Right lobe of liver (tissue), 6 donors: ENCODE data around the gene ZFAND2B. TPM values are rescaled to one million over a fixed set of nuclear protein-coding genes. Genes with fewer than 3 reads are reported as not detected.

Source experiments
- ATAC-seq, 4 donors: fragments of 200-7000 bp; cut with Tn5 transposase; one replicate each; pipeline ENCODE4 v1.9.1; 2020; ENCODE audit warnings: mild to moderate bottlenecking in 4 of 4, moderate library complexity in 4 of 4
- DNase-seq, 3 donors: peaks; one replicate each; pipeline ENCODE4 v3.0.0-alpha.2; 2020
- H3K27ac ChIP-seq, 3 donors: fragments of 200-600 bp; one replicate each; pipeline ENCODE4 v1.8.0; 2022
- H3K27me3 ChIP-seq, 2 donors: fragments of 200-600 bp; one replicate each; pipeline ENCODE4 v1.8.0; 2022
- H3K36me3 ChIP-seq, 4 donors: fragments of 200-600 bp; sonication (generic) in 1 of 4; one replicate each; pipeline versions ENCODE4 v1.5.1 to v1.8.0; 2017 to 2022; ENCODE audit warnings: control low read depth in 1 of 4
- H3K4me1 ChIP-seq, 4 donors: fragments of 200-600 bp; sonication (generic) in 1 of 4; one replicate each; pipeline versions ENCODE4 v1.5.1 to v1.8.0; 2017 to 2022; ENCODE audit warnings: control low read depth in 1 of 4
- H3K4me3 ChIP-seq, 3 donors: fragments of 200-600 bp; one replicate each; pipeline ENCODE4 v1.8.0; 2022
- H3K9me3 ChIP-seq, 4 donors: fragments of 200-600 bp; sonication (generic) in 1 of 4; one replicate each; pipeline versions ENCODE4 v1.5.1 to v1.8.0; 2017 to 2022; ENCODE audit warnings: control low read depth in 1 of 4
- POLR2A ChIP-seq: fragments of 450-650 bp; IDR thresholded peaks from one replicate; pipeline ENCODE4 v1.6.1; 2017; ENCODE audit warnings: antibody characterized with exemption, mild to moderate bottlenecking
- WGBS: methylation state at CpG from one replicate; pipeline ENCODE4 v1.1.6; 2018; ENCODE audit warnings: low coverage, low lambda C conversion rate; ENCODE audit not compliant: insufficient coverage; ENCODE audit errors: missing lambda C conversion rate; 5-methylcytosine and 5-hydroxymethylcytosine counted together
- intact Hi-C, 2 donors: fragments of 100-400 bp; cut with DNase I; formaldehyde crosslinking; loops; one replicate each; pipeline versions ENCODE4 v1.11.2 to v1.14.1; 2022
- total RNA-seq, 6 experiments: library from RNA; depleted of rRNA in 2 of 6; stranded (reverse); fragments of >200 nt in 2 of 6; fragmentation: NEBNext Ultra II Directional in 3 of 6; extraction: Animal tissue kit (Norgen Biotek cat#: 25700) in 3 of 6; gene quantifications; one replicate each; pipeline versions ENCODE4 v1.1.0 to v1.2.4, GENCODE V29; 2016 to 2023
- TF ChIP-seq, protein P1 (sequence below), 4 donors: fragments of 200-600 bp in 3 of 4; fragments of 450-650 bp in 1 of 4; IDR thresholded peaks; one replicate each; pipeline versions ENCODE4 v1.5.1 to v1.8.0; 2016 to 2022; ENCODE audit warnings: antibody characterized with exemption in 4 of 4, mild to moderate bottlenecking in 2 of 4
- donor health status: DM: no; HTN: yes; CAD: no.
- donor health status: DM: no; HTN: no; CAD: no.
- donor health status: DM: no; HTN: no; CAD: no.
- donor health status: DM: no; HTN: yes; CAD: no.
- donor health status: DM: no; HTN: yes; CAD: no.

Gene ZFAND2B
- total RNA-seq, 6 experiments from 2014 or later: 20.7 to 32.3 (median 28.8) TPM

DNA sequence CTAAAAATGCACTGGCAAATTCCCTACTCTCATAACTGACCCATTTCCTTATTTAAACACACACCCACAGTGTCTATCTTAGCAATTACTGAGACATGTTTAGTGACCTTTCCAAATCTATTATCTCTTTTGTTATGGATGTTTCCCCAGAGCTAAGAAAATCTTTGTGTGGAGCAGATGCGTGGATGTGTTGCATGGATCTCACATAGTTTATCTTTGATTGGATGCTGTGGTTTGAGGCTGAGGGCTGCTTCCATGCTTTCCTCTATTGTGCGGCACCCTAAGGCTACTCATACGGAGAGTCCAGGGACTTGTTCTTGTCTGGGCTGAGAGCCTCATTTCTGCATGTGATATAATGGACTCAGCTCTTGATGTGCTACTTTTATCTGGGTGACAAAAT lies 27.7 kb downstream of the ZFAND2B start:
- Histone ChIP-seq H3K36me3 (peaks cover 0 to 69% (median 32%) of the 10 kb centered on the region in 4 donors), H3K27ac (no peak overlapping the region), H3K9me3 (no peaks in the 10 kb centered on the region), H3K4me1 (peaks cover 0 to 9% (median 3%) of the 10 kb centered on the region in 4 donors), H3K4me3 (no peak overlapping the region), H3K27me3 (no peaks in the 10 kb centered on the region)
- DNase-seq: no peak
- intact Hi-C loops: no loop called here
- ATAC-seq: no peak
- no peak for TF ChIP-seq POLR2A
- TF ChIP-seq, protein P1, sequence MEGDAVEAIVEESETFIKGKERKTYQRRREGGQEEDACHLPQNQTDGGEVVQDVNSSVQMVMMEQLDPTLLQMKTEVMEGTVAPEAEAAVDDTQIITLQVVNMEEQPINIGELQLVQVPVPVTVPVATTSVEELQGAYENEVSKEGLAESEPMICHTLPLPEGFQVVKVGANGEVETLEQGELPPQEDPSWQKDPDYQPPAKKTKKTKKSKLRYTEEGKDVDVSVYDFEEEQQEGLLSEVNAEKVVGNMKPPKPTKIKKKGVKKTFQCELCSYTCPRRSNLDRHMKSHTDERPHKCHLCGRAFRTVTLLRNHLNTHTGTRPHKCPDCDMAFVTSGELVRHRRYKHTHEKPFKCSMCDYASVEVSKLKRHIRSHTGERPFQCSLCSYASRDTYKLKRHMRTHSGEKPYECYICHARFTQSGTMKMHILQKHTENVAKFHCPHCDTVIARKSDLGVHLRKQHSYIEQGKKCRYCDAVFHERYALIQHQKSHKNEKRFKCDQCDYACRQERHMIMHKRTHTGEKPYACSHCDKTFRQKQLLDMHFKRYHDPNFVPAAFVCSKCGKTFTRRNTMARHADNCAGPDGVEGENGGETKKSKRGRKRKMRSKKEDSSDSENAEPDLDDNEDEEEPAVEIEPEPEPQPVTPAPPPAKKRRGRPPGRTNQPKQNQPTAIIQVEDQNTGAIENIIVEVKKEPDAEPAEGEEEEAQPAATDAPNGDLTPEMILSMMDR (IDR thresholded peaks at IDR 0.05): no peak
- WGBS: 89% methylated on average over 3 of the region's 3 CpGs

DNA sequence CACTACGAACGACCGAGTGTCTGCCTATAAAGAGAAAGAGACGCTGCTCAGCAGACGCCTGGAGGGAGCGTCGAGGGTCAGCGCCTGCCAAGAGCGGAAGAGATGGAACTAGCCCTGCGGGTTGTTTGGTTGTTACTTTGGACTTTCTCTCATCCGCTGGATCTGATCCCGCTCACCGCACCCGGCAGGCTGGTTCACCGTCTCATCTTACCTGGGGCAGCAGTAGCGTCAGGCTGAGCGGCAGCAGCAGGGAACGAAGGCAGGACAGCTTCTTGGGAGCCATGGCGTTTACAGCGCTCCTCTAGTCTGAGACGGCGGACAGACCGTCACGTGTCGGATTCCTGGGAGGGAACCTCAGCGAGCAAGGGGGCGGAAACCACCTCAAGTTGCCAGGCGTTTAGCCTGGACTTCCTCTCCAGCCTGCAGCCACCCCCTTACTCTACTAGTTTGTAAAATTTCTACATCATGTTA lies 36.7 kb downstream of the ZFAND2B start:
- Histone ChIP-seq H3K27me3 (no peaks in the 10 kb centered on the region), H3K27ac (peak overlapping the region in 2 of 3 donors; percentile 41 to 63), H3K36me3 (peaks cover 0 to 5% (median 2%) of the 10 kb centered on the region in 4 donors), H3K4me3 (peak overlapping the region in 2 of 3 donors; percentile 22 to 47), H3K9me3 (no peaks in the 10 kb centered on the region), H3K4me1 (peaks cover 2 to 30% (median 11%) of the 10 kb centered on the region in 4 donors)
- peak in 2 of 3 donors; percentile 61 to 74 for DNase-seq
- WGBS: 32% methylated on average over 8 of the region's 28 CpGs
- ATAC-seq: peak; percentile 58 to 66 (median 61)
- intact Hi-C loops: no loop called here
- no peak for TF ChIP-seq POLR2A
- TF ChIP-seq, protein P1 (IDR thresholded peaks at IDR 0.05): no peak

DNA sequence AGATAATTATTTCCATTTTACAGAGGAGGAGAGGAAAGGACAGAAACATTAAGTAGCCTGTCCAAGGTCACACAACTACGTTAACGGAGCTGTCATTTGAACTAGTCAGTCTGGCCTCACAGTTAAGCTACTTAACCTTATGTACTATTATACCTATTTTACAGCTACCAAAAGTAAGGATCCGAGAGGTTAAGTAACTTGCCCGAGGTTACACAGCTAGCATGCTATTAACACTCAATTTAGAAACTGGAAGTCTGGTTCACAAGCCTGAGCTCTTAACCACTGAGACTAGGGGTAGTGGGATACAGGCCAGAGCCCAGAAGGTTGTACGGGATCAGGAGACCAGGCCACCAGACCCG lies 38.2 kb downstream of the ZFAND2B start:
- intact Hi-C loops: no loop called here
- TF ChIP-seq, protein P1 (IDR thresholded peaks at IDR 0.05): no peak
- no peak for TF ChIP-seq POLR2A
- DNase-seq (no peak), ATAC-seq (no peak)
- Histone ChIP-seq H3K4me3 (peak overlapping the region; percentile 96 to 98 (median 96)), H3K36me3 (peaks cover 0 to 5% (median 2%) of the 10 kb centered on the region in 4 donors), H3K4me1 (peaks cover 2 to 44% (median 19%) of the 10 kb centered on the region in 4 donors), H3K27ac (peak overlapping the region; percentile 94 to 95 (median 94)), H3K9me3 (no peaks in the 10 kb centered on the region), H3K27me3 (no peaks in the 10 kb centered on the region)
- WGBS: 34% methylated on average over 5 of the region's 6 CpGs

DNA sequence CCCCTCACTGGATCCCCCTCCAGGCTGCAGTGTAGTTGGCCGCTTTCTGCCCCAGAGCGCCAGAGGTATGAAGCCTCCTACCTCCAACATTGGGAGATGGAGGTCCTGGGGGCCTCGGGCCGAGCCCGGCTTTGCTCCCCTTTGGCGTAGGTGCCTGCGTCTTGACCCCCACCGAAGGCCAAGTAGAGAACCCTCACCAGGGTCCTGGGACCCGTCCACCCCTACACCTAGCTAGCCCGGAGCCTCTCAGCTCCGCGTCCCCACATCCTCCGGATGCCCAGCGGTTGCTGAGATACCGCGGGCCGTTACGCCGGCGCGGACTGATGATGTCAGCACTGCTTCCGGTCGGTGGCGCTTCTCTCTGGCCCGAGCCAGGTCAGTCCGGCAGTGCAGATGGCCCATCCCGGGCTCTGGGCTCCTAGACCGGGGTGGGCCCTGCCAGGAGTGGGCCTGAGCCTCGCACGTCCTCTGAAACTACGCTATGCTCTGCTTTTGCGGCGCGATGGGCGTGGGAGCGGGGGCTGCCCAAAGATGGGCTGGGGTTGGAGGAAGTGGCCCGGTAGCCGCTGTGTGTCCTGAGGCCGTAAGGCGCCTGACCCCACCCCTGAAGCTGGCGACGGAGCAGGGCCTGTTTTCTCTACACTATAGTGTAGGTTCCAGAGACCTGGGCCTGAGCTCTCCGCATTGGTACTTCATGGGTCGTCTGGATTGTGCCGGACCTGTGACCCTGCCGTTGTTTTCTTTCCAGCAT lies 38.7 kb downstream of the ZFAND2B start, which contains the start of the genes GLB1L and STK16:
GLB1L (minus strand) TSS at position 297 of the 751 bp plus-strand sequence. CDS start 1,871 bp downstream, outside the sequence.
STK16 (plus strand) TSS at position 332 of the 751 bp plus-strand sequence. CDS start 521 bp downstream, outside the sequence.
- WGBS: 0% methylated on average over 7 of the region's 46 CpGs
- Histone ChIP-seq H3K36me3 (peaks cover 0 to 5% (median 2%) of the 10 kb centered on the region in 4 donors), H3K4me1 (peaks cover 2 to 50% (median 23%) of the 10 kb centered on the region in 4 donors), H3K4me3 (peak within 1 kb of the TSS; percentile 96 to 98 (median 96)), H3K9me3 (no peaks in the 10 kb centered on the region), H3K27ac (peak within 1 kb of the TSS; percentile 94 to 95 (median 94)), H3K27me3 (no peaks in the 10 kb centered on the region)
- intact Hi-C loops: no loop called here
- TF ChIP-seq, protein P1 (IDR thresholded peaks at IDR 0.05): no peak
- peak; percentile 91 for TF ChIP-seq POLR2A
- ATAC-seq: peak; percentile 78 to 79 (median 78)
- DNase-seq: peak; percentile 93 to 96 (median 95)
